CD1c-positive myeloid dendritic cell (primary cell): ENCODE results near the gene IFFO2.

Experiments
- DNase-seq: peaks from one replicate; pipeline ENCODE4 v3.0.0-alpha.2; 2016; ENCODE audit errors: extremely low spot score

The IFFO2 gene

DNA sequence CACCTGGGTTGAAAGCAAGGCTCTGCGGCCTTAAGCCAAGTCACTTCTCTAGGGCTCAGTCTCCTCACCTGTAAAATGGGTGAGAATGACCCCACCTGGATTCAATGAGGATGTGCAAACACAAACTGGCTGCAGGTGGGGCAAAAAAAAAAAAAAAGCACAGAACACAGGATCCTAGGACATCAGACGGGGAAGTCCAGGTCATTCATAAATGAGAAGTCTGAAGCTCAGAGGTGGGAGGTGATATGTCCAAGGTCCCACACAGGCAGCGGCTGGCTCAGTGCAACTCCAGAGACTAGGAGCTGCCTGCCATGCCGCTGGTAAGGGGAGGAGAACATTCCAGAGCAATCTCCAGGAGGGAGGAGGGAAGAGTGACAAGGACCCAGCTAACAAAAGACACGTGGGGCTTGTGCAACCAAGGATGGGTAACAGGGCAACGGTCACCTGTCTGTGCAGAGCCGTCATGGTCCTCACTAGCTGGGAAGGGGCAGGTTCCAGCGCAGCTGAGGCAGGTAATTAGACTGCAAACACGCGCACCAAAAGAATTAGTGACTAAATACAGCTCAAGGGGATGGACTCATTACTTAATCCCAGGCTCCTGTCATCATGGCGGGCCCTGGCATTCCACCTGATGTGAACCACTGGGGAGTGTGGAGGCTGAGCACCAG lies 19.5 kb downstream of the IFFO2 start:
- no peak for DNase-seq

DNA sequence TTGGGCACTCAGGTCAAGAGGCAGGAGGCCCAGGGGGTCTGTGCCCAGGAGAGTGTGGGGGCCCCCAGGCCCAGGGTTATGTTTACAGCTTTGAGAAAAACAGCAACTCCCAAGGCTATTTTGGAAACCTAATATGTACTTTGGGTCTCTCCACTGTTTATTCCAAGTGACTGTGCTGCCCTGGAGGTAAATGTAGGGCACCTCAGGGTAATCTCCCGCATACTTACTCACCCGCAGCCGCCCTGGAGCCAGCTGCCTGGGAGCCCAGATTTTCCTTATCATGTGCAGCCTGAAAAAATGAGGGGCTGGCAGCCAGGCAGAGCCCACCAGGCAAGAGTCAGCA lies 20.0 kb downstream of the IFFO2 start:
- DNase-seq: no peak

- DNase-seq: no peak
These were observed 22.1 kb downstream of the IFFO2 start for GRCh38 chr1:18934205-18935000.

DNA sequence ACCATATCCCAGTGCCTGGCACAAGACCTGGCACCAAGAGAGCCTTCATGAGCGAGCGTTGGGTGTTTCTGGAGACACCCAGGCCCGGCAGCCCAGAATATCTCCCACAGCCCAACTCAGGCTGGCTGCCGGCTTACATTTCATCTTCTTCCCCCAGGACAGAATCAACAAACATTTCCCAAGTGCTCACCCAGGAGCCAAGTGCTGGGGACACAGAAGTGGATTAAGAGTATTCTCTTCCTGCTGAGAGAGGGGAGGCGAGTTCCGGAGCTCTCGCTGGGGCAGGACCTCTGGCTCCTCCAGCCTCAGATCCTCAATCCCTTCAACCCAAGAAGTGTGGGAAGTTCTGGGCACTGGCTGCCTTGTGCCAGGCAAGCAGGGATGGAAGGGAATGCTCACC lies 23.6 kb downstream of the IFFO2 start:
- no peak for DNase-seq

DNA sequence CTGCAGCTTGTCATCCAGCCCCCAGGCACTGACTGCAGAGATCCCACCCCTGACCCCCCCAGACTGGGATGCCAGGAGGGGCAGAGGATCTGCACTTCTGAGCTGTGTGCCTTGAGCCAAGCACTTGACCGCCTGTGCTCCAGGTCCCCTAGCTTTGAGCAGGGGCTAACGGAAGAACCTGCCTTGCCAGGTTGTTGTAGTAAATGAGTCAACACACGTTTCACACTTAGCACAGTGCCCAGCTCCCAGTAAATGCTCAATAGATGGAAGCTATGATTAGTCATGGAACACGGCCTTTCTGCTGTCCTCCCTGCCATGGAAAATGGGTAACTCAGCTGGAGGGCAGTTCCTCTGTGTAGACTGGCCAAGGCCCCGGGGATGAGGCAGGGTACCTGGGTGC lies 24.1 kb downstream of the IFFO2 start:
- DNase-seq: no peak

DNA sequence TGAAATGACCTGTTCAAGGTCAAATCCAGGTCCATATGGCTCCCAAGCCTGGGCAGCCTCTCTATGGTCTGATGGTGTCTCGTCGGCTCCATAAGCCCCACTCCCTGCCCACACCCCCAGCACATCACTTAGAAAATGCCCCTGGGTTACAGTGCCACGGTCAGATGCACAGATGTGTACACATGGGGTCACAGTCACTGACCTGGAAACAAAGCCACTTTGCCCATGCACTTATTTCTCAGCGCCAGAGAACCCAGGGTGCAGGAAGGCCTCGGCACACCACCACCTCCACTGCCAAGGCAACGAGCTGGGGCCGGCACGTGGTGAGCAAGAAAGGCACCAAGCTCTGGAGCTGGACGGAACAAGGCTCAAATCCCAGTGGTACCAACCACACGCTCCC lies 24.7 kb downstream of the IFFO2 start:
- DNase-seq: no peak

GRCh38 chr1:18929686-18930085 lies 26.8 kb downstream of the IFFO2 start:
- DNase-seq: no peak

DNA sequence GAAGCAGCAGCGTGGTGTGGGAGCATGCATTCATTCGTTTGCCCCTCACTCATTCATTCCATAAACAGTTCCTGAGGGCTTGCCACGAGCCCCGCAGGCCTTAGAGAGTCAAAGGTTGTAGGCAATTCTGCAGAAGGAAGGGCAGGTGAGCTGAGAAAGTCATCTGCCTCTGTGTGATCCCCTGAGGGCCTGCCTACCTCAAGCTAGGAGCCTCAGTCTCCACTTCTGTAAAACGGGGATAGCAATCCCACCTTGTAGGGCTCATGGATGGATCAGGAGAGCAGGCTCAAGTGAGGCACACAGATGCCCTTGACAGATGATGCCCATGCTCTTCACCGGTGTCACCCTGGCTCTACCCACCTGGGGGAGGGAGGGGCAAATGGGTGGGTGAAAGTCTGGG lies 27.5 kb downstream of the IFFO2 start:
- no peak for DNase-seq

DNA sequence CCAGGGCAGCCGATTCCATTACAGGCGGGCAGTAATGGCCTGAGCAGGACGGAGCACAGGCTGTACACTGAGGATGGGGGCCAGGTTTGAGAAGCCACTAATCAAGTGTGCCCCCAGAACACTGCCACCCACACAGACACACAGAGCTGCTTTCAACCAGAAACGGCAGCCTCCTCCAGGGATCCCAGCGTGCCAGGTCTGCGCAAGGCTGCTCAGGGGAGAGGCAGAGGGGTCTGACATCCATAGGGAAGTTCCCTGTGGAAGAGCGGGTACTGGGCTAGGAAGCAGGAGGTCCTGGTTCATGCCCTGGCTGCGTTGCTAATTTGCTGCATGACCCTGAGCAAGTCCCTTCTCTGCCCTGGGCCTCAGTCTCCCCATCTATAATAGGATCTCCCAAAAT lies 28.1 kb downstream of the IFFO2 start:
- DNase-seq: no peak

- peak; percentile 72 for DNase-seq
These were observed 28.7 kb downstream of the IFFO2 start for GRCh38 chr1:18927654-18928272.

GRCh38 chr1:18927082-18927653 lies 29.3 kb downstream of the IFFO2 start:
- no peak for DNase-seq

- peak; percentile 92 for DNase-seq
These were observed 30.0 kb downstream of the IFFO2 start for GRCh38 chr1:18926315-18927081.

GRCh38 chr1:18925279-18925678 lies 31.2 kb downstream of the IFFO2 start:
- no peak for DNase-seq

GRCh38 chr1:18924221-18924691 lies 32.2 kb downstream of the IFFO2 start:
- DNase-seq: no peak

DNA sequence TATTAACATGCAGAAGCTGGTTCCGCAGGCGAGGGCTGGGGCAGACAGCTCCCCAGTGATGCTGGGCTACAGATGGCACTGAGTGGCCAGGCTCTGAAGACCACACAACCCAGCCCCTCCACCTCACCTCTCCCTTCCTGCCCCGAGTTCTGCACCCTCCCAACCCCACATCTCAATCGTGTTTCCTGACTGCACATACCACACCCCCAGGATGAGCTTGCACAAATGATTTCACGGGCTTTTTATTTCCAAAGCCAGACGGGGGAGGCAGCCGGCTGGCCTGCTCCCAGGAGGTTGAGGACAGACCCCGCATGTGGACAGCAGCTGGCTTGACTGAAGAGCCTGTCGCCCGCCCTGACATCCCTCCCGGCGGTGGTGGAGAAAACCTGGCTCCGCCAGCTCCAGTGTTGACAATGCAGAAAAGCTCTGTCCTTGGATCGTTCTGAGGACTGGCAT lies 32.7 kb downstream of the IFFO2 start:
- DNase-seq: no peak

- DNase-seq: no peak
These were observed 33.4 kb downstream of the IFFO2 start for GRCh38 chr1:18922848-18923755.

- DNase-seq: no peak
These were observed 34.2 kb downstream of the IFFO2 start for GRCh38 chr1:18922319-18922726.

GRCh38 chr1:18921516-18922251 lies 34.8 kb downstream of the IFFO2 start:
- DNase-seq: no peak

- no peak for DNase-seq
These were observed 35.5 kb downstream of the IFFO2 start for GRCh38 chr1:18920931-18921330.

DNA sequence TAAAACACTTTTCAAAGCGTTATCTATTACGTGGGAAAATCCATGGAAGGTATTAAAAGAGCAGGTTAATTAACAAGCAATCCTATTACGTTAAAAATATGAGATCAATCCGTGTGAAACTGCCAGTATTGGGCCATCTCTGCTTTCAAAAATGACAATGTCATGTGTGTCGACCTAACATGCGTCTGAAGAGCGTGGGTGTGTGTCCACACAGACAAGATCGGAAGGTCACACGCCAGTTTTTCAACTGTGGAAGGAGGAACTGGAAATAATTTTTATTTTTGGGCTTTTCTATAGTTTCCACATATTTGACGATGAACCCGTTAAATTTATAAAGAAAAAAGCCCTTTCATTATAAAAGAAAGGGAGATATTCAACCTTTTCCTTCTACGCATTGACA lies 36.5 kb downstream of the IFFO2 start:
- DNase-seq: peak; percentile 68
